Suprapubic skin (tissue), 4 donors: ENCODE measurements around the gene RBM34. TPM values are rescaled to one million over a fixed set of nuclear protein-coding genes. Genes with fewer than 3 reads are reported as not detected.
"Not testable (repeated sequence)": the region's sequence is repeated elsewhere in the genome, so short reads cannot be mapped to it uniquely, and the experiment has no call there.

Experiments
- DNase-seq, 2 donors: peaks; one replicate each; pipeline ENCODE4 v3.0.0-alpha.2; 2019; ENCODE audit warnings: low spot score in 2 of 2
- H3K27ac ChIP-seq: fragments of 200-600 bp; sonication (generic); one replicate; pipeline ENCODE4 v1.5.1; 2019
- H3K27me3 ChIP-seq: fragments of 200-600 bp; sonication (generic); one replicate; pipeline ENCODE4 v1.5.1; 2019
- H3K36me3 ChIP-seq: fragments of 200-600 bp; sonication (generic); one replicate; pipeline ENCODE4 v1.5.1; 2019
- H3K4me1 ChIP-seq: fragments of 200-600 bp; sonication (generic); one replicate; pipeline ENCODE4 v1.5.1; 2019
- H3K4me3 ChIP-seq: fragments of 200-600 bp; sonication (generic); one replicate; pipeline ENCODE4 v1.5.1; 2019; ENCODE audit warnings: mild to moderate bottlenecking
- H3K9me3 ChIP-seq: fragments of 200-600 bp; sonication (generic); one replicate; pipeline ENCODE4 v1.5.1; 2019
- CTCF ChIP-seq, 2 donors: fragments of 200-600 bp in 1 of 2; fragments of 450-650 bp in 1 of 2; sonication (generic) in 1 of 2; IDR thresholded peaks; one replicate each; pipeline ENCODE4 v1.5.1; 2016 to 2019; ENCODE audit warnings: antibody characterized with exemption in 2 of 2, mild to moderate bottlenecking in 1 of 2, moderate library complexity in 1 of 2
- EP300 ChIP-seq: sonication (generic); formaldehyde crosslinking; IDR thresholded peaks from one replicate; pipeline ENCODE4 v1.6.1; 2017; ENCODE audit warnings: antibody characterized with exemption
- POLR2A ChIP-seq, 2 donors: fragments of 450-650 bp; IDR thresholded peaks; one replicate each; pipeline ENCODE4 v1.6.1; 2017; ENCODE audit warnings: antibody characterized with exemption in 2 of 2, mild to moderate bottlenecking in 2 of 2, moderate library complexity in 2 of 2
- POLR2AphosphoS5 ChIP-seq, 3 donors: sonication (generic); formaldehyde crosslinking; IDR thresholded peaks; one replicate each; pipeline ENCODE4 v1.6.1; 2017; ENCODE audit warnings: antibody characterized with exemption in 3 of 3
- WGBS: methylation state at CpG from one replicate; pipeline ENCODE4 v1.1.5; 2018; 5-methylcytosine and 5-hydroxymethylcytosine counted together
- total RNA-seq, 4 donors: library from RNA; depleted of rRNA; stranded (reverse); fragments of >200 nt; gene quantifications; one replicate each; pipeline ENCODE4 v1.1.0, GENCODE V29; 2016

RBM34 gene
- total RNA-seq, 4 donors from 2014 or later, result 35.2 to 75.9 (median 51.2) TPM

DNA sequence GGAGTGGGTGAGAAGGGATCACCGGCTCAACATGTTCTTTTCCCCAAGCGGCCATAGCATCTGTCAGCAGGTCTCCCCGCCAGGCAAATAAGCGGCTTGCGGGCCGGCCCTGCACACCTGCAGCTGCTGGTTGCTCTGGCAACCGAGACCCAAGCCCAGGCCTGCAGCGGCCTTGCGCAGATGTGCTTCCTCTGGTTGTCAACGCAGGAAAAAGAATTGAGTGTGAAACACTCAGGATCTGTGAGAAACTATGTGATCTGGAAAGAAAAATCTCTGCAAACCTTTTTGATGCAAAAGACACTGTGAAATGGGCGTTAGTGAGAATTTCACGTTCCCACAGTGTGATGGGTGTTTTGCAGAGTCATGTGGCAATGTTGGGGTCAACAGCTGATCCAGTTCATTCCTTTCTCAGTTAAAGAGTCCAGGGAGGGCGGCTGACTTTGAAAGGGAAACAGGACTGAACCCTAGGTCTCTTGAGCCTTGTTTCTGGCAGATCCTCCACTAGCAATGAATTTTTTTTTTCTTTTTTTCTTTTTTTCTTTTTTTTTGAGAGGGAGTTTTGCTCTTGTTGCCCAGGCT lies 60.8 kb downstream of the RBM34 start:
- Histone ChIP-seq H3K27ac (no peak overlapping the region), H3K36me3 (no peaks in the 10 kb centered on the region), H3K9me3 (no peaks in the 10 kb centered on the region), H3K4me1 (peaks cover 34% of the 10 kb centered on the region), H3K27me3 (no peaks in the 10 kb centered on the region), H3K4me3 (no peak overlapping the region)
- 62% methylated on average over 13 of the region's 13 CpGs for WGBS
- no peak for TF ChIP-seq POLR2A (IDR thresholded peaks at IDR 0.05)
- no peak for TF ChIP-seq EP300
- TF ChIP-seq CTCF (IDR thresholded peaks at IDR 0.05), result no peak
- TF ChIP-seq POLR2AphosphoS5 (IDR thresholded peaks at IDR 0.05), result no peak
- no peak for DNase-seq

- Histone ChIP-seq H3K27me3 (no peaks in the 10 kb centered on the region), H3K27ac (no peak overlapping the region), H3K4me1 (peaks cover 26% of the 10 kb centered on the region), H3K36me3 (no peaks in the 10 kb centered on the region), H3K9me3 (no peaks in the 10 kb centered on the region), H3K4me3 (no peak overlapping the region)
- 95% methylated on average over 9 of the region's 9 CpGs for WGBS
- DNase-seq, result no peak
- TF ChIP-seq POLR2A (IDR thresholded peaks at IDR 0.05) (no peak), EP300 (no peak), POLR2AphosphoS5 (IDR thresholded peaks at IDR 0.05) (no peak), CTCF (IDR thresholded peaks at IDR 0.05) (no peak)
These were observed 62.1 kb downstream of the RBM34 start for GRCh38 chr1:235098991-235099390.

DNA sequence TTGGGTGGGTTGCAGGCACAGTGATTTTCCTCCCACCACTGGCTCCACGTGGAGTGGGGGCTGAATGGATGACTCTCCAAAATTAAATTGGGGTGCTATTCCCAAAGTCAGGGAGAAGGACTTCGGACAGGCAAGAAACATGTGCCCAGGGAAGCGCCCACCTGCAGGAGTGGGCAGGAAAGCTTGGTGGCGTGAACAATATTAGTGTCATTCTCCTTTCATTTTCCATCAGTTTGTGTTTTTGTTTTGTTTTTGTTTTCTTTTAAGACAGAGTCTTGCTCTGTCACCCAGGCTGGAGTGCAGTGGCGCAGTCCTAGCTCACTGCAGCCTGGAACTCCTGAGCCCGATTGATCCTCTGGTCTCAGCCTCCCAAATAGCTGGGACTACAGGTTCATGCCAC lies 62.5 kb downstream of the RBM34 start:
- 86% methylated on average over 6 of the region's 6 CpGs for WGBS

GRCh38 chr1:235097501-235097900 lies 63.5 kb downstream of the RBM34 start:
- H3K27me3 ChIP-seq, H3K9me3 ChIP-seq, H3K4me3 ChIP-seq, DNase-seq, H3K27ac ChIP-seq, H3K36me3 ChIP-seq: not testable (repeated sequence)
- WGBS, result 90% methylated on average over 14 of the region's 14 CpGs
- H3K4me1 ChIP-seq, result peaks cover 24% of the 10 kb centered on the region

More for the DNA sequence above, 62.5 kb downstream of the RBM34 start:
- Histone ChIP-seq H3K4me1 (peaks cover 26% of the 10 kb centered on the region), H3K36me3 (no peaks in the 10 kb centered on the region), H3K9me3 (no peaks in the 10 kb centered on the region), H3K27me3 (no peaks in the 10 kb centered on the region), H3K27ac (no peak overlapping the region), H3K4me3 (no peak overlapping the region)
- no peak for TF ChIP-seq CTCF (IDR thresholded peaks at IDR 0.05)
- TF ChIP-seq POLR2A (IDR thresholded peaks at IDR 0.05), result no peak
- TF ChIP-seq EP300, result no peak
- TF ChIP-seq POLR2AphosphoS5 (IDR thresholded peaks at IDR 0.05), result no peak
- DNase-seq, result no peak

DNA sequence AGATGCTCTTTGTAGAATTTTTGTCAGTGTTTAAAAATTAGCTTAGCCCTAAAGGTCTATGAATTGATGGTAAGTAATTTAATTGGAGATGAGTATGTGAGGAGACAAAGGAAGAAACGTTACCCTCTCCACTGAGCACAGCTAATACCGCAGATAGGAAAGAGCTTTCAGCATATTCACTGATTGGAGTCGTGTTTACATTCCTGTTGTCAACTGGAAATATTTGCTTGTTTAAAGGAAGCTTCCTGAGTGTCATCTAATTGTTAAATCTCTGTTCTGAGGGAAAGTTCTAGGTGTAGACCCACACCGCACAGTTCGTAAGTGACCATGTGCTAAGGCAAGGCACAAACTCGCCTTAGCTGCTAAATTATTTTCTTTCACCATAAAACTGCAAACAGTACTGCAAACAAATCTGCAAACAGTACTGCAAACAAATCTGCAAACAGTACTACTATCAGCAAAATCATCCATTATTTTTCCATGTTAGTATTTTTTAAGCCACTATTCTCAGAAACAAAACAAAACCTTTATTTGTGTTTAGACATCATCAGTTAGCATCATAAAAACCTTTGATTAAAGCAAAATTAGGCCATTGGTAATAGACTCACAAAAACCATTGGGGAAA lies 65.0 kb downstream of the RBM34 start:
- Histone ChIP-seq H3K4me3 (no peak overlapping the region), H3K36me3 (no peaks in the 10 kb centered on the region), H3K4me1 (peaks cover 12% of the 10 kb centered on the region), H3K9me3 (no peaks in the 10 kb centered on the region), H3K27ac (no peak overlapping the region), H3K27me3 (no peaks in the 10 kb centered on the region)
- 90% methylated on average over 6 of the region's 6 CpGs for WGBS
- no peak for DNase-seq
- TF ChIP-seq POLR2AphosphoS5 (IDR thresholded peaks at IDR 0.05) (no peak), CTCF (IDR thresholded peaks at IDR 0.05) (no peak), POLR2A (IDR thresholded peaks at IDR 0.05) (no peak), EP300 (no peak)
